KG1 (cell line): Measurements from ENCODE around the gene AMIGO2.
"Not testable (repeated sequence)": the region's sequence is repeated elsewhere in the genome, so short reads cannot be mapped to it uniquely, and the experiment has no call there.

ENCODE experiments used
- DNase-seq: peaks from one replicate; lab custom pipeline; 2025; lab: John Stamatoyannopoulos, UW

AMIGO2 gene

DNA sequence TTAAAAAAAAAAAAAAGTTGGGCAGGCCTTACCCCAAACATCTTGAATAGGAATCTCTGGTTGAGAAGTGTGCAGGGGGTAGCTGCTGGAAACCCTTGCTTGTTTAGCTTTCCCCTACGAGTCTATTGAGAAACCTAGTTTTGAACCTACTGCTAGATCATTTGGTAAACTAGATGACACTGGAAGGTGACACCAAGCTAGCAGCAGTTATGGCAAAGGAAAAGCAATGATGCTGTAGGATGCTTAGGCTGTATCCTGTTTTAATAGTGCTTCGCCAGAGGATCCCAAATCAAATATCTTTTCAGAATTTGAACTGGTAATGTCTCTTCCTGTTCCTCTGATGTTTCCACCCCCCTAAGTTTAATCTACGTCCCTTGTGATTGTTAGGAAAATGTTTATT lies 5.8 kb downstream of the AMIGO2 start:
- no peak for DNase-seq

DNA sequence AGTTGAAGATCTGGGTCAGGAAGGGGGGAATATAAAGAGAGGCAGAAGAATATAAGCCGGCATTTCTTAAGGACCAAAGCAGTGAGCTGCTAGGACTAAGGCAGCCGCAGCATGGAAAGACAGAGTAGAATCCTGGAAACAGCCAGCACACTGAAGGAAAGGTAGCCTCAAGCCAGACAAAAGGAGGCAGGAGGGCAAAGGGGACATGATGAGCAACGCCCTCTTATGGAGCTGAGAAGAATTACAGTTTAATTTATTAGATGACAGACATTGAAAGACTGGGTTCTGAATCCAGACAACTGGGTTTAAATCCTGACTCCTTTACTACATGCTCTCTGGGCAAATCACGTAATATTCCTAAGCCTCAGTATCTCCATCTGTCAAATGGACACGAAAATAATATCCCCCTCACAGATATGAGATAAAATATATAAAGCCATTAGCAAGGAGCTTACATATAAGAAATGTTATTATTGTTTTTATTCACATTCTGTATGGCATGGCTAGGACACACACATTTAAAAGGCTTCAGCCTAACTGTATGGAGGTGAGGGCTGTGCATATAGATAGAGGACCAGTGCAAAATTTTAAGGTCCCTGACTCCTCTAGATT lies 8.4 kb downstream of the AMIGO2 start:
- DNase-seq = no peak

DNA sequence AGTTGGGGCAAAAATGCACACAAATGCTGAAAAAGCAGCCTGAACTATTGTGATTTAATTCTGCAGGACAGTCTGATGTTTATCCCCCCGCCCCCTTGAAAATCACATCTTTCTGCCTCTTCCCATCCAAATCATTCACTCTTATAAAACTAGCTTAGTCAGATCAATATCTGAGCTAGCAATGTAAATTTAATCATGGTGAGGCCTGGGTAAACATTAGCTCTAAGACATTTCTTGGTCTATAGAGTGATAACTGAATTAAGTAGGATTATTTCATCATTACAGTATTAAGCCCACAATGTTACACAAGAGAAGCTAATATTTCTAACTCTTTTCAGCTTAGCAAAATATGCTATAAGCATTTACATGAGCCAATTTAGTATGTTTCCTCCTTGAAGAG lies 9.4 kb downstream of the AMIGO2 start:
- no peak for DNase-seq

DNA sequence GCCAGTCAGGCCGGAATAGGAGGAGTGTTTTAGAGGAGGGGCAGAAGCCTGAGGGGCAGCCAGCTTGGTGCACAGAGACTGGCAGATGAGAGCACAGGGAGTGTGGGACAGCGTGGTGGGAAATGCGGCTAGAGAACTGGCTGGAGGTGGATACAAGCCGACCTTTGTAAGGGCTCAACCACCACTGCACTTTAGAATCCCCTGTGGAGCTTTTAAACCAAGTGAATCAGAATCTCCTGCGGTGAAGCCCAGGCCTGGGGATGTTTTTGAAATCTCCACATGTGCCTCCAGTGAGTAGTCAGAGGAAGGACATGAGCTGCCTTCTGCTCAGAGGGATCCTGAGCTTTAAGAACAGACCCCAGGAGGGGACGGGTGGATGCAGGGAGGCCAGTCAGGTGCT lies 11.2 kb downstream of the AMIGO2 start:
- DNase-seq = no peak

DNA sequence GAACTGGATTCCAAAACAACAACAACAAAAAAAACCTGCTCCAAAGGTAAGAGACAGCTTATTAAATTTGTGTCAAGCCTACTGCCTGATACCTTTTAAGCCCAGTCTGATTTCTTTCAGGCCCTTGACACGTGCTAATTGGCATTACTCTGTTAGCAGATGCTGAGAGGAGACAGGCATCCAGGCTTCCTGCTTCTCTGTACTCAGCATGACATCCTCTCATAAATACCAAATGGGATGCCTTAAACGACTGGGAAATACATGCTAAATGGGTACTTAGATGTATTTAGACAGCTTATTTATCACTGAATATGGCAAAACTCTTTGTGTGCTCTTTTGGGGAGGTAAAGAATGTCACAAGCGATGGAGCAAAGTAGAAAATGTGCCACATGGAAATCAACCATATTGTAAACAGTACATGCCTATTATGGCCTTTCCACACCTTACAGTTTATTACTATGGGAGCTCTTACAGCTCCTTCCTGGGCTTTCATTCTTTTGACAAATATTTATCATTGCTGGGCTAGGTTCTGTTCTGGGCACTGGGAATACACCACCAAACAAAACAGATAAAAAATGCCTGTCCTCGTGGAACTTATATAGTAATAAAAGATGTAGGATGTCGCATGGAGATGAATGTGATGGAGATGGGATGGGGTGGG lies 11.9 kb downstream of the AMIGO2 start:
- no peak for DNase-seq

DNA sequence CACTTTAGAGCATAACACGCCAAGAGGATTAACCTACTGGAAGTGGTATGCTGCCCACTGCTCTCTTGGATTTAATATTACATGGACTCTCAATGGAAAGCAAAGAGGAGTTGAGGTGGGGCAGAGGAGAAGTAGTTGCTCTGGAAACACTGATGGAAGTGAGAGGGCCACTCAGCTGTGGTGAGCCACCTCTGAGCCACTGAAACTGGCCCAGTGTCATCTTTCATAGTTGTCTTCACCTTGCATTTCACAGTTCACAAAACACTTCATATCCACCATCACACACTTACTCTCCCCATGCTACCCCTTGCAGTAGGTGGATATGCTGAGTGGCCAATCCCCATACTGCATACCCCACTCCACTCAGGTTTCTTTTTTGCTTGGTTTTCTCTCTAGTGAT lies 12.6 kb downstream of the AMIGO2 start:
- DNase-seq = no peak

DNA sequence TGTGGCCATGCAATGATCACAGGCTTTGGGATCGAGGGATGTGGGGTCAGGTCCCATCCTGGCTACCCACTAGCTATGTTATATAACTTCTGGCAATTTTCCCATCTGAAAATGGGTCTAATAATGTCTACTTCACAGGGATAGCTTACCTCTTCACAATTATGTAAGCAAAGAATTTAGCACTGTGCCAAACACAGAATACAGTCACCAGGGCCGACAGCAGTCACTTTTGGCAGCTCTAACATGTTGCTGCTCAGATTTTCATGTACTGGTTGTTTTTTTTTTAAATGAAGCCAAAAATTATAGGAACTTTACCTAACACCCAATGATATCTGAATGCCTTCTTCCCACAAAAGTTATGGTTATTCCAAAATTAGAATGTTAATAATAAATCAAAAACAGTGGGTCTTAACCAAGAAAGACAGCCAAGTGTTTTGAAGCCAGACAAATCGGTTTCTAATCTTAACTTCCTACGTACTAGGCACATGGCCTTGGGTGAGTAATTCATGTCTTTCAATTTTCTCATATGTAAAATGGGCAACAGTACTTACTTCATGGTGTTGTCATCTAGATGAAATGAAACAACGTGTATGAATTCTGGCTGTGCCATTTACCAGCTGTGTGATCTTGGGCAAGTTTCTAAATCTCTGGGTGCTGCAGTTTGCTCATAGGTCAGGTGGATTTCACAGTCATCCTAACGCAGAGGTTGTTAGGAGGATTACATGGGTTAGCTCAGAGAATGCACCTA lies 13.3 kb downstream of the AMIGO2 start:
- DNase-seq = no peak

DNA sequence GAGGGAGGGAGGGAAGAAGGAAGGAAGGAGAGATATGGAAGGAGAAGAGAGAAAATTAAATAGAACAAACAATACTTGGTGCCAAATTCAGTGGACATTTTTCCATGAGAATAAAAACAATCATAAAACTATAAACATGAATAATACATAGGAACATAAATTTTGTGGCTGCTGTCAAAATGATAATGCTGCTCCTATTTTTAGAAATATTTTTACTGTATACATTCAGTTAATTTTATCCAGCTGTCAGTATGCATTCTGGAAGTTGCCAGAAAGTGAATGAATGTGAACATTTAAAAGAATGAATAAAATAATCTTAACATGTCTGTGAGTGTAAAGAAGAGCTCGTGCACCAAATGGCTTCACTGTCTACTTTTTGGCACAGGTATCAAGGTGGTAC lies 14.2 kb downstream of the AMIGO2 start:
- no peak for DNase-seq

DNA sequence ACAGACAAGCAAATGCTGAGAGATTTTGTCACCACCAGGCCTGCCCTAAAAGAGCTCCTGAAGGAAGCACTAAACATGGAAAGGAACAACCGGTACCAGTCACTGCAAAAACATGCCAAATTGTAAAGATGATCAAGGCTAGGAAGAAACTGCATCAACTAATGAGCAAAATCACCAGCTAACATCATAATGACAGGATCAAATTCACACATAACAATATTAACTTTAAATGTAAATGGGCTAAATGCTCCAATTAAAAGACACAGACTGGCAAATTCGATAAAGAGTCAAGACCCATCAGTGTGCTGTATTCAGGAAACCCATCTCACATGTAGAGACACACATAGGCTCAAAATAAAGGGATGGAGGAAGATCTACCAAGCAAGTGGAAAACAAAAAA lies 21.1 kb downstream of the AMIGO2 start:
- not testable (repeated sequence) for DNase-seq

DNA sequence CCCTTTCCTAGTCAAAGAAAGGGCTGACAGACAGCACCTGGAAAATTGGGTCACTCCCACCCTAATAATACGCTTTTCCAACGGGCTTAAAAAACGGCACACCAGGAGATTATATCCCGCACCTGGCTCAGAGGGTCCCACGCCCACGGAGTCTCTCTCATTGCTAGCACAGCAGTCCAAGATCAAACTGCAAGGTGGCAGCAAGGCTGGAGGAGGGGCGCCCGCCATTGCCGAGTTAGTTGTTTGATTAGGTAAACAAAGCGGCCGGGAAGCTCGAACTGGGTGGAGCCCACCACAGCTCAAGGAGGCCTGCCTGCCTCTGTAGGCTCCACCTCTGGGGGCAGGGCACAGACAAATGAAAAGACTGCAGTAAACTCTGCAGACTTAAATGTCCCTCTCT lies 22.8 kb downstream of the AMIGO2 start:
- not testable (repeated sequence) for DNase-seq

DNA sequence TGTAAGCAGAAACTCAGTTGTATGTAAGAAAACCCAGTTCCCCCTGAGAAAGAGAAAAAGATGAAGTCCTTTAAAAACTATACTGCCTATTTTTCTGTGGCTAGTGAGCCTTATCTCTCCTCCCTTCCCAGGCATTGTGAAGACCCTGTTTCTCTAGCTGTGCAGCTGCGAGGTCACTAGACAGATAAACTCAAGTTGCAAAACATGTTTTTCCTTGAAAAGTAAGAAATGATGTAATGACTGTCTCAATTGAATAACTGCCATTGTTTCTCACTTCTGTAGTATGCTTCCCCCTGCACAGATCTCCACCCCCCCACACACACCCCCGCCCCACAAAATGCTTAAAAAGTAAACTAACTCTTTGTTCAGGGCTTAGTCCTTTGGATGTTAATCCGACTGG lies 23.9 kb downstream of the AMIGO2 start:
- DNase-seq = not testable (repeated sequence)

DNA sequence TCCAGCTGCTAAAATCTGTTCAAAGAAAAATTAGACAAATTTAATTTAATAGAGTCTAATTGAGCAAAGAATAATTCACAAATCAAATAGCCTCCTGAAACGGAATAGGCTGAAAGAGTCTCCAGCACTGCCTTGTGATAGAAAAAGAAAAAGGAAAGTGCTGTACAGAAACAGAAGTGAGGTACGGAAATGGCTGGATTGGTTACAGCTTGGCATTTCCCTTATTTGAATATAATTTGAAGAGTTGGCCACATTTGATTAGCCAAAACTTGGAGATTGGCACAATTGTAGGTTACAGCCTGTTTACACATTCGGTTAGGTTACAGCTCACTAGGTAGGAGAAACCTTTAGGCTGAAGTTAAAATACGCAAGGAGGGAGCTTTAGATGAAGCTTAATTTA lies 25.1 kb downstream of the AMIGO2 start:
- DNase-seq = no peak

DNA sequence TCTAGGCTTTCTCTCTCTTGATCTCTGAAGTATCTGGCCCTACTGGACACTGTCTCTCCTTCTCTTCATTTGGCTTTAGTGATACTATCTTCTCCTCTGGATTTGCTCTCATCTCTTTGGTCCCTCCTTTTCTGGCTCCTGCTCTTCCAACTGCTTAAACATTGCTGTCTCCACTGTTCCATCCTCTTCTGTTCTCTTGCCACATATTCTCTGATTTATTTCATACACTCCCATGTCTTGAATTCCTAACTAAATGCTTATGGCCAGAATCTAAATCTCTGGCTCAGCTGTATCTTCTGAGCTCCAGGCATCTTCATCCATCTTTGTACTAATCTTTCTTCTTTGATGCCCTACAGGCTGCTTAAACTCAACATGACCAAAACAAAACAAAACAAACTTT lies 25.8 kb downstream of the AMIGO2 start:
- no peak for DNase-seq

DNA sequence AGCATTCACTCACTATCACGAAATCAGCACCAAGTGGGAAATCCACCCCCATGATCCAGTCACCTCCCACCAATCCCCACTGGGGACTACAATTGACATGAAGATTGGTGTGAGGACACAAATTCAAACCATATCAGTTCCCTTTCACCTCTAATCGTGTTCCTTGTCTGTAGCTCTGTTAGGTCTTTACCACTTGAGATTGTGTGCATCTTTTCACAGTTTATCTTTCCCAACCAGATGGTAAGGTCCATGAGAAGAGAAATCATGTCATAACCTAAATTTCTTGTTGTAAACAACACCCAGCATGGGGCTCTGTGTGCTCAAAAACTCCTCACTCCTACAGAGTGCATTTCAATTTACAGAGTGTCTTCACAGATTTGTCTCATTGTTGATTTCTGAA lies 27.5 kb downstream of the AMIGO2 start:
- DNase-seq = no peak

DNA sequence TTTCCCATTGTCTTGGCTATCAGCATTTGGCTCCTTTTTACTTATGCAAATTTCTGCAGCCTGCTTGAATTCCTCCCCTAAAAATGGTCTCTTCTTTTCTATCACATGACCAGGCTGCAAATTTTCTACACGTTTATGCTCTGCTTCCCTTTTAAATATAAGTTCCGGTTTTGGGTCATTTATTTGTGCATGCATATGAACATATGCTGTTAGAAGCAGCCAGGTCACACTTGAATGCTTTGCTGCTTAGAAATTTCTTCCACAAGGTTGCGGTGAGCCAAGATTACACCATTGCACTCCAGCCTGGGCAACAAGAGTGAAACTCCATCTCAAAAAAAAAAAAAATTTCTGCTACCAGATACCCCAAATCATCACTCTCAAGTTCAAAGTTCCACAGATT lies 28.5 kb downstream of the AMIGO2 start:
- DNase-seq = not testable (repeated sequence)

DNA sequence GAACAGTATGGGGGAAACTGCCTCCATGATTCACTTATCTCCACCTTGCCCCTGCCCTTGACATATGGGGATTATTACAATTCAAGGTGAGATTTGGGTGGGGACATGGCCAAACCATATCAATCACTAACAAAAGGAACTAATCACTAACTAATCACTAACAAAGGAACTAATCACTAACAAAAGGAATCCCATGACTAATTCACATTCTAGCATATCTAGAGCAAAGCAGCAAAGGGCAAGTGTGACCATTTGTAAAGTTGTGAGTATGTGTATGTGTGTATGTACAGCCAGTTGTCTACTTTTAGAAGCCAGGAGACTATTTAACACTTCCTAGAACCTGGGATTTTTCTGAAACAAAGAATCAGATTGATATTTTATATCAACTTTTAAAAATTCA lies 31.2 kb downstream of the AMIGO2 start:
- DNase-seq = no peak

DNA sequence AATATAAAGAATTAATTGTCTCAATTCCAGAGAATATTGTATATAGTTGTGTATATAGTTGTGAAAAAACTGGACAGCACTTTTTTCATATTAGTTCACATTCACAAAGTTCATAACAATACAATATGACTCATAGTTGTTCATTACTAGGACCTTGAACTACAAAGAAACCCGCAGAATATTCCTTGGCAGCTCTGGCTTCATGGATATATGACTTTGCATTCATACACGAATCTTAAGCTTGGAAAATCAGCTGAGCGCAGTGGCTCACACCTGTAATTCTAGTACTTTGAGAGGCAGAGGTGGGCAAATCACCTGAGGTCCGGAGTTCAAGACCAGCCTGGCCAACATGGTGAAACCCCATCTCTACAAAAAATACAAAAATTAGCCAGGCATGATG lies 38.4 kb downstream of the AMIGO2 start:
- no peak for DNase-seq

DNA sequence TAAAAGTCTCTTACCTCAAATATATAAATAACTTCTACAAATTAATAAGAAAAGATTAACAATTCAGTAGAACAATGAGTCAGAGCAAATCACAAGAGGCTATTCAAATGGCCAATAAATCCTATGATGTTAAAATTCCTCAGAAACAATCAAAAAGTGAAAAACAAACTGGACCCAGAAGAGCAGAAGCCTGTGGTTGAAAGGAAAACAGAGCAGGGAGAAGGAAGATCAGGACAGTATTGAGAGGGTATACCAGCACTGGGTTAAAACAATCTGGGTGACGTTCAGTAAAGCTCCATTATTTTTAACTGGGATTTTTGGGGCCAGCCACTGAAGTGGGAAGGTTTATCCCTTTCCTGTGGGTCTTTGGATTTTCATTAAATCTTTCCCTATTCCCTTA lies 40.0 kb downstream of the AMIGO2 start:
- no peak for DNase-seq

DNA sequence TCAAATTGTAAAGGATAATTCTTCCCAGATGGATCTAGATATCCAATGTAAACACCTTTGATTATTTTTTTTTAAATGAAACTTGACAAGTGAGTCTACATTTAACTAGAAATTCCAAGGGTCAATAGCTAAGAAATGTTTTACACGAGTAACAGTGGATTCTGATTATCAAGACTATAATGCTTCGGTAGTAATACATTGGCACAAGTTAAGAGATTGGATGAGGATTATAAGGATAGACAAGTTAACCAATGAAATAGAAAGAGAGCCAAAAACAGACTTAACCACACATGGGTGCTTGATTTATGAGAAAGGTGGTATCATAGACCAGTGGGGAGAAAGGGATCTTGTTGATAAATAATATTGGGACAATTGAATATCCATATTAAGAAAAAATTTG lies 40.7 kb downstream of the AMIGO2 start:
- DNase-seq = no peak

DNA sequence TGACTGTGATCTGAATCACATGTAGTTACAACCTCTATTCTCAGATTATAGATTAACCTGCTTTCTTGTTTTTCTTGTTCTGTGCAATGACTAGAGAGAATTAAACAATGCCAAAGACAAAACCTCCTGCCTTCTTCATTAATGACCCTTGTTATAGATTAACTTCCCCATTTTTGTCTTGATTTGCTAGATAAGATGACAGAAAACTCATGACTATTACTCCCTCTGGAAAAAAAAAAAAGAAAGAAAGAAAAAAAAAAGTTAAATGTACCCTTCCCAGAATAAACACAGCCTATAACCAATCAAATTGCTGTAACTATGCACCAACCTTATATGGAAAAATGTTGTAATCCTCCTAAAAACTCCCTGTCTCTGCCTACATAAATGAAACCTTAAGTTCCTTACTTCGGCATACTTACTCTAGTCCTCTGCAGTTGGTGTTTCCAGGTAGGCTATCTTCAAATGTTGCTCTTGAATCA lies 41.5 kb downstream of the AMIGO2 start:
- DNase-seq = no peak

DNA sequence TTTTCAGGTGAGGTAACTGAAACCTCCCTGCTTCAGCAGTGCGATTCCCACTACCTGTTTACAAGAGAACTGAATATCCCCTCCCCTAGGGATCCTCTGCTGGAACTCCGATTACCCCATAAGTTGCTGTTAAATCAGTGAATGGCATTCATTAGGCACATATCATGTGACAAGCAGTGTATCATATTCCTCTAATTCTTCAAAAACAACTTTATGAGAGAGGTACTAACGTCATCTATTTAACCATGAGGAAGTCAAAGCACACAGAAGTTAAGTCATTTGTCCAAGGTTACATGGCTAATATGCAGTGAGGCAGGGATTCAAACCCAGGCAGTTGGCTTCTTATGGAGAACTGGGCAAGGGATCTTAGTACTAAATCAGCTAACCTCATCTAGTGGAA lies 44.3 kb downstream of the AMIGO2 start:
- DNase-seq = no peak

DNA sequence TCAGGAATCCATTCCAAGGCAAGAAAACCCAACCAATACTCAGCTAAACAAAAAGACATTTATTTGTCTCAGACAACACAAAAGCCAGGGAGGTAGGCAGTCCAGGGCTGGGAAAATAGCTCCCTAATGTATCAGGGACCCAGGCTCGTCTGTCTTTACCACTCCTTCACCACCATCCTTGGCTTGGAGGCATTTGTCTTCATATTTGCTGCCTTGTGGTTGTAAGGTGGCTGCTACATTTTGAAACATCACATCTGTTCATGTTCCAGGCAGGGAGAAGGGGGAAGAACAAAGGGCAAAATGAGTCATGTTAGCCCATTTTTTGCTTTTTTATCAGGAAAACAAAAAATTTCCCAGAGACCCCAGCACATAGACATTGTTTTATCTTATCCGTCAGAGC lies 45.1 kb downstream of the AMIGO2 start:
- no peak for DNase-seq

DNA sequence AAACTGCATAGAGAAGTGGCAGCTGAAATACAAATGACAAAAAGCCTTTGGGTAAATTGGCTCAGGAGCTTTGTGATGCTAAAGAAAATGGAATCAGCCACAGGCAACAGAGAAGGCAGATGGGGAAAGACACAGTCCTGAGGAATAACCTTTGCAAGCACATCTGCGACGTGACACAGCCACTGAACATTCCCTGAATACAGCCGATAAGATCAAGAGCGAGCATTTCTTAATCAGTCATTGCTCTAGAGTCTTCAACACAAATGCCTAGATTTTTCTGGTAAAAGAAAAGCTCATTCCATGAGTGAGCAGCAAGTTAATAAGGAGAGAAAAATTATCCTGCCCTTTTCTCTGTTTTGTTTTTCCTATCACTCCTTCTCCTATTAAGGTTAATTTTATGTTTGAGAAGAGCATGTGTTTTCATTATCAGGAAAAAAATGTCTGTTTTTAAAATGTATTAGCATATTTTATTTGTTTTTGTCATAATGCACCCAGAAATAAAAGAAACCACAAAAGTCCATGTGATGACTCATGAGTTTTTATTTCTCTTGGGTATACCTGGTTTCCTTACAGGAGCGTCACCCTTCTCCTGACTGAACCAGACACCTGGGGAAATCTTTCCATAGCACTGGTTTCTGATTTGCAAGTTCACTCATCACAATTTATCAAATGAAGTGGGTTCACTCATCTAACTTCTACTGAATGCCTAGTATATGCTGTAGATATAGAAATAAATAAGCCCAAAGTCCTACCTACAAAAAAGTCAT lies 45.8 kb downstream of the AMIGO2 start:
- no peak for DNase-seq
